RWPE2 (cell line): ENCODE results near the gene USP17L18.
"Not testable (repeated sequence)": the region's sequence is repeated elsewhere in the genome, so short reads cannot be mapped to it uniquely, and the experiment has no call there.

Source experiments
- ATAC-seq: fragments of 200-7000 bp; cut with Tn5 transposase; 3 replicates; pipeline ENCODE4 v1.9.1; 2021; ENCODE audit warnings: low read depth
- DNase-seq: peaks from one replicate; pipeline ENCODE4 v3.0.0-alpha.2; 2020; ENCODE audit warnings: low spot score
- H3K27ac ChIP-seq: fragments of 450-650 bp; 2 replicates; pipeline ENCODE4 v1.5.1; 2017; ENCODE audit warnings: mild to moderate bottlenecking; ENCODE audit not compliant: poor library complexity, severe bottlenecking
- H3K27me3 ChIP-seq: fragments of 250-450 bp; sonication (Bioruptor Pico); 2 replicates; pipeline ENCODE4 v1.5.1; 2021; ENCODE audit warnings: mild to moderate bottlenecking, moderate library complexity; ENCODE audit not compliant: insufficient read depth, poor library complexity, severe bottlenecking
- H3K36me3 ChIP-seq: fragments of 250-450 bp; sonication (Bioruptor Pico); 2 replicates; pipeline ENCODE4 v1.5.1; 2020; ENCODE audit warnings: low read depth, mild to moderate bottlenecking, moderate library complexity
- H3K4me1 ChIP-seq: fragments of 250-450 bp; sonication (Bioruptor Pico); 2 replicates; pipeline ENCODE4 v1.5.1; 2021; ENCODE audit warnings: mild to moderate bottlenecking, moderate library complexity; ENCODE audit not compliant: insufficient read depth, poor library complexity, severe bottlenecking
- H3K4me3 ChIP-seq: fragments of 250-450 bp; sonication (Bioruptor Pico); 2 replicates; pipeline ENCODE4 v1.5.1; 2021; ENCODE audit warnings: mild to moderate bottlenecking, moderate library complexity; ENCODE audit not compliant: severe bottlenecking
- H3K9me3 ChIP-seq: fragments of 250-450 bp; sonication (Bioruptor Pico); 2 replicates; pipeline ENCODE4 v1.5.1; 2021; ENCODE audit warnings: mild to moderate bottlenecking, moderate library complexity; ENCODE audit not compliant: severe bottlenecking

The USP17L18 gene

GRCh38 chr4:9257824-9258223 lies 9.4 kb downstream of the USP17L18 start, which contains the start of gene USP17L20:
TSS of gene USP17L20 (plus strand) at chr4:9258124. CDS start at chr4:9258124, 0 bp downstream.
- H3K4me1 ChIP-seq, ATAC-seq, H3K27me3 ChIP-seq, H3K36me3 ChIP-seq, H3K4me3 ChIP-seq, H3K9me3 ChIP-seq, H3K27ac ChIP-seq, DNase-seq: not testable (repeated sequence)

- not testable (repeated sequence) for H3K27me3 ChIP-seq, H3K4me1 ChIP-seq, DNase-seq, H3K9me3 ChIP-seq, ATAC-seq, H3K4me3 ChIP-seq, H3K36me3 ChIP-seq, H3K27ac ChIP-seq
Observed at GRCh38 chr4:9262572-9262971, 14.1 kb downstream of the USP17L18 start, which contains the start of gene USP17L21. TSS of gene USP17L21 (plus strand) at chr4:9262872. CDS start at chr4:9262872, 0 bp downstream.

- H3K4me3 ChIP-seq, H3K4me1 ChIP-seq, H3K27ac ChIP-seq, DNase-seq, ATAC-seq, H3K27me3 ChIP-seq, H3K36me3 ChIP-seq, H3K9me3 ChIP-seq: not testable (repeated sequence)
Observed at GRCh38 chr4:9267319-9267718, 18.9 kb downstream of the USP17L18 start, which contains the start of gene USP17L22. TSS of gene USP17L22 (plus strand) at chr4:9267619. CDS start at chr4:9267619, 0 bp downstream.

- not testable (repeated sequence) for H3K4me1 ChIP-seq, H3K4me3 ChIP-seq, ATAC-seq, H3K36me3 ChIP-seq, H3K27ac ChIP-seq, H3K9me3 ChIP-seq, H3K27me3 ChIP-seq
- peak; percentile 78 for DNase-seq
Observed at GRCh38 chr4:9271719-9272118, 23.3 kb downstream of the USP17L18 start.
